Activated CD4-positive, alpha-beta T cell treated with anti-CD3 and anti-CD28 coated beads for 48 hours (primary cell): Measurements from ENCODE around the gene TRIM61.
A peak's percentile ranks its signal among the peaks of the same experiment; 100 is the strongest.
"Not testable (repeated sequence)": the region's sequence is repeated elsewhere in the genome, so short reads cannot be mapped to it uniquely, and the experiment has no call there.

Experiments
- DNase-seq: peaks from one replicate; pipeline ENCODE4 v3.0.0-alpha.2; 2020

TRIM61 gene

GRCh38 chr4:164956766-164957643, 20.5 kb downstream of the TRIM61 start:
- peak; percentile 84 for DNase-seq

- no peak for DNase-seq
Observed at GRCh38 chr4:164955107-164955805, 22.2 kb downstream of the TRIM61 start.

- no peak for DNase-seq
Observed at GRCh38 chr4:164952551-164952950, 24.9 kb downstream of the TRIM61 start.

- no peak for DNase-seq
Observed at GRCh38 chr4:164949448-164950143, 27.9 kb downstream of the TRIM61 start.

- DNase-seq = no peak
Observed at GRCh38 chr4:164948975-164949374, 28.5 kb downstream of the TRIM61 start.

GRCh38 chr4:164948006-164948405, 29.5 kb downstream of the TRIM61 start:
- DNase-seq = not testable (repeated sequence)

- DNase-seq = no peak
Observed at GRCh38 chr4:164946810-164947209, 30.6 kb downstream of the TRIM61 start.

- no peak for DNase-seq
Observed at GRCh38 chr4:164945146-164945545, 32.3 kb downstream of the TRIM61 start.

GRCh38 chr4:164943192-164943591, 34.3 kb downstream of the TRIM61 start:
- DNase-seq = no peak

- no peak for DNase-seq
Observed at GRCh38 chr4:164937576-164938270, 39.7 kb downstream of the TRIM61 start.

- DNase-seq = not testable (repeated sequence)
Observed at GRCh38 chr4:164935865-164936606, 41.4 kb downstream of the TRIM61 start.

- no peak for DNase-seq
Observed at GRCh38 chr4:164935363-164935762, 42.1 kb downstream of the TRIM61 start.

- DNase-seq = no peak
Observed at GRCh38 chr4:164933244-164933643, 44.2 kb downstream of the TRIM61 start.

GRCh38 chr4:164931551-164932324, 45.7 kb downstream of the TRIM61 start:
- DNase-seq = no peak

- DNase-seq = no peak
Observed at GRCh38 chr4:164930647-164931046, 46.8 kb downstream of the TRIM61 start.

GRCh38 chr4:164927101-164927500, 50.4 kb downstream of the TRIM61 start:
- DNase-seq = not testable (repeated sequence)

GRCh38 chr4:164926301-164926700, 51.2 kb downstream of the TRIM61 start:
- no peak for DNase-seq

- no peak for DNase-seq
Observed at GRCh38 chr4:164924670-164925238, 52.7 kb downstream of the TRIM61 start.

GRCh38 chr4:164918956-164919355, 58.5 kb downstream of the TRIM61 start:
- DNase-seq = no peak
